ENCODE results near the gene CFAP58. TPM values are rescaled to one million over a fixed set of nuclear protein-coding genes. Genes with fewer than 3 reads are reported as not detected.

Gene CFAP58
- total and polyA plus RNA-seq, 3 experiments from 2014 or later = 0.07 TPM; not detected in 2

DNA sequence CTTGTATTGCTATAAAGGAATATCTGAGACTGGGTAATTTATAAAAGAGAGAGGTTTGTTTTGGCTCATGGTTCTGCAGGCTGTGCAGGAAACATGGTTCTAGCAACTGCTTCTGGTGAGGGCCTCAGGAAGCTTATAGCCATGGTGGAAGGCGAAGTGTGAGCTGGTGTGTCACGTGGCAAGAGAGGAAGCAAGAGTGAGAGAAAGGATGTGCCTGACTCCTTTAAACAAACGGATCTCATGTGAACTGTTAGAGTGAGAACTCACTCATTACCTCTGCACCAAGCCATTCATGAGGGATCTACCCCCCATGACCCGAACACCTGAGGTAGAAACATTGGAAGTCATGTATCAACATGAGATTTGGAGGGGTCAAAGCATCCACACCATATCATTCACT, 7.7 kb upstream of the CFAP58 start:
- Mint-ChIP-seq H3K4me3 (peak overlapping the region in 1 of 7 donors; percentile 9), H3K27ac (peak overlapping the region; percentile 0 to 89 (median 78)), H3K36me3 (no peaks in the 10 kb centered on the region), H3K4me1 (peaks cover 9 to 17% (median 10%) of the 10 kb centered on the region in 3 donors), H3K27me3 (no peaks in the 10 kb centered on the region), H3K9me3 (no peaks in the 10 kb centered on the region)
- ChIA-PET CTCF (interaction anchor here (1.2 to 8.2 kb wide), 4 partner anchors 8 to 71 kb away, joined by 4 to 160 read pairs (median 11); partner anchors contain the start of gene CFAP58), POLR2A (no interaction called here)
- Histone ChIP-seq H3K36me3 (ENCODE audit: insufficient read depth, low read length) (no peaks in the 10 kb centered on the region), H3K27me3 (ENCODE audit: insufficient read depth, low read length, poor library complexity, severe bottlenecking) (no peaks in the 10 kb centered on the region), H3K9me3 (ENCODE audit: low read length) (no peaks in the 10 kb centered on the region), H3K27ac (ENCODE audit: low read depth, low read length) (no peak overlapping the region), H3K4me3 (ENCODE audit: low read length) (no peak overlapping the region), H3K4me1 (ENCODE audit: insufficient read depth, low read length) (peaks cover 6% of the 10 kb centered on the region)
- DNase-seq = no peak

DNA sequence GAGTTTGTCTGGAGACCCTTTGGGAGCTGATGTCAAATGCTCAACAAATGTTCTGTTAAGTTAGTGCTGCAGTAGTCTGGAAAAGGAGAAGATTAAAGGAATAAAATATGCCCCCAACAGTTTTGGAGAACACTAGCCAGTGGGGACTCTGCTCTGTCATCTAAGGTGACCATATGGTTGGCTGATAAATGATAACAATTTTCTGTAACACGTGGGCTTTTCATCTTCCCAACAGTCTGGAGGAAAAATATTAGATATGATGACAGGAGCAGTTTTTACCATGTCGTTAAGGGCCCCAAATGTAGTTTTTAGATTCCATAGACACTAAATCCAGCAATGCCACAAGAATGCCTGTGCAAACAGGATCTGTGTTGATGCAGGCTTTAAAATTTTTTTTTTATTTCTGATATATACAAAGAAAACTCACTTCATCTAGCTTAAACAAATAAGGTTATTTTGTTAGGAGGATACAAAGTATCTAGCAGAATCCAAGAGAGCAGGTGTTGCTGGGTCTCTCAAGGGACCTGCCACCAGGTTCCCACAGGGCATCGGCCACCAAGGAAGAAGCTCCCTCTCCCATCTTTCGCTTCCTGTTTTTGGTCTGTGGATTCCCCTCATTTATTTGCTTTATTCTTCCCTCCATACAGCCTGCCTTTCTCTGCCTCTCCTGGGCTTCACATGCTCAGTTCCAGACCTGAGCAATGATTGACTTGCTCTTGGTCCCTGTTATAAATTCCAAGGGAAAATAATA, 6.2 kb upstream of the CFAP58 start:
- DNase-seq = no peak
- POLR2A ChIA-PET = interaction anchor here (1.8 kb wide), 1 partner anchor 9 kb away, joined by 4 read pairs; the partner anchor contains the start of gene ITPRIP
- Histone ChIP-seq H3K27me3 (ENCODE audit: insufficient read depth, low read length, poor library complexity, severe bottlenecking) (no peaks in the 10 kb centered on the region), H3K27ac (ENCODE audit: low read depth, low read length) (peak overlapping the region; percentile 11), H3K9me3 (ENCODE audit: low read length) (no peaks in the 10 kb centered on the region), H3K4me3 (ENCODE audit: low read length) (no peak overlapping the region), H3K4me1 (ENCODE audit: insufficient read depth, low read length) (peaks cover 9% of the 10 kb centered on the region), H3K36me3 (ENCODE audit: insufficient read depth, low read length) (no peaks in the 10 kb centered on the region)
- Mint-ChIP-seq H3K4me3 (peak overlapping the region in 1 of 7 donors; percentile 10), H3K36me3 (no peaks in the 10 kb centered on the region), H3K4me1 (peaks cover 10 to 22% (median 17%) of the 10 kb centered on the region in 3 donors), H3K27me3 (no peaks in the 10 kb centered on the region), H3K27ac (peak overlapping the region in 1 of 8 donors; percentile 42), H3K9me3 (no peaks in the 10 kb centered on the region)
- CTCF ChIA-PET = interaction anchor here (1.1 to 8.2 kb wide), 3 partner anchors 41 to 55 kb away, joined by 3 to 160 read pairs (median 9); no protein-coding TSS in a partner anchor

DNA sequence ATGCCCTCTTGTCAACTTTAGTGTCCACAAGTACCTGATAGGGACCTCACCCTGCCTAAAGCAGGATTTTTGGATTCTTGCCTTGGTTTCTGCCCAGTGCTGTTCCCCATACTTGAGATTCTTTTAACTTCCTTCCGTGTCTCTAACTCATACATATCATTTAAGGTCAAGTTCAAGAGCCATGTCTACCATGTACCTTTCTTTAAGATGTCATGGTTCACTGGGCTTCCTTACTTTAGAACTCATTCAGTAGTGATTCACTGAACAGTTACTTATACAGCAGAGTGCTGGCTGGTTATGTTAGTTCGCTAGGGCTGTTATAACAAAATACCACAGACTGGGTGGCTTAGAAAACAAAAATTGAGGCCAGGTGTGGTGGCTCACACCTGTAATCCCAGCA, 5.0 kb upstream of the CFAP58 start:
- Histone ChIP-seq H3K4me3 (ENCODE audit: low read length) (no peak overlapping the region), H3K27ac (ENCODE audit: low read depth, low read length) (no peak overlapping the region), H3K4me1 (ENCODE audit: insufficient read depth, low read length) (peaks cover 18% of the 10 kb centered on the region), H3K36me3 (ENCODE audit: insufficient read depth, low read length) (no peaks in the 10 kb centered on the region), H3K27me3 (ENCODE audit: insufficient read depth, low read length, poor library complexity, severe bottlenecking) (no peaks in the 10 kb centered on the region), H3K9me3 (ENCODE audit: low read length) (no peaks in the 10 kb centered on the region)
- Mint-ChIP-seq H3K27me3 (no peaks in the 10 kb centered on the region), H3K27ac (no peak overlapping the region), H3K9me3 (no peaks in the 10 kb centered on the region), H3K36me3 (no peaks in the 10 kb centered on the region), H3K4me1 (peaks cover 10 to 29% (median 17%) of the 10 kb centered on the region in 3 donors), H3K4me3 (no peak overlapping the region)
- DNase-seq = no peak
- CTCF ChIA-PET = interaction anchor here (0.9 to 8.2 kb wide), 4 partner anchors 10 to 59 kb away, joined by 3 to 160 read pairs (median 6); partner anchors contain the start of gene ITPRIP
- POLR2A ChIA-PET = no interaction called here

DNA sequence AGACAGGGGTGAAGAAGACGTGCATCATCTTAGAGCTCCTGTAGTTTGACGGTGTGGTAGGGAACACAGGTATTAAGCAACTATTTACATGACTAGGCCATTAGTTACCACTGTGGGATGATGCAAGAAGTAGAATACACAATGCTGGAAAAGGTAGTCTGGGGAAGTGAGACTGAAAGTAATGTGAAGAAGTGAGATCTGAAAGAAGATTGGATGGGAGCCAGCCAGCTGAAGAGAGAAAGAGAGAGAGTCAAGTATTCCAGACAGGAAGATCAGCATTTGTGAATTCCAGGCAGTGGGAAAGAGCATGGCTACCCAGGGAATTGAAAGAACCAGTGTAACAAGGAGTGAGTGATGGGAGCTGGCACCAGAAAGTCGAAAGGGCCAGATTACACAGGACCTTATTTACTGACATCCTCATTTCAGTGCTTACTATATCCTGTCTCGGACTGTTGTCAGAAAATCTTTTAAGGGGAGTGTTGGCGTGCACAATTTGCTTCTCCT, 4.0 kb upstream of the CFAP58 start:
- POLR2A ChIA-PET = no interaction called here
- DNase-seq = no peak
- no peak overlapping the region for H3K27ac ChIP-seq (ENCODE audit: low read depth, low read length)
- H3K4me3 ChIP-seq (ENCODE audit: low read length) = no peak overlapping the region
- H3K4me3 Mint-ChIP-seq = no peak overlapping the region
- H3K9me3 Mint-ChIP-seq = no peaks in the 10 kb centered on the region
- no peaks in the 10 kb centered on the region for H3K27me3 ChIP-seq (ENCODE audit: insufficient read depth, low read length, poor library complexity, severe bottlenecking)
- H3K4me1 Mint-ChIP-seq = peaks cover 10 to 29% (median 17%) of the 10 kb centered on the region in 3 donors
- no peaks in the 10 kb centered on the region for H3K27me3 Mint-ChIP-seq
- H3K36me3 ChIP-seq (ENCODE audit: insufficient read depth, low read length) = no peaks in the 10 kb centered on the region
- CTCF ChIA-PET = interaction anchor here (1.0 to 8.2 kb wide), 10 partner anchors 11 to 93 kb away, joined by 3 to 160 read pairs (median 5); partner anchors contain the start of gene ITPRIP
- H3K36me3 Mint-ChIP-seq = no peaks in the 10 kb centered on the region
- H3K4me1 ChIP-seq (ENCODE audit: insufficient read depth, low read length) = peaks cover 26% of the 10 kb centered on the region
- no peak overlapping the region for H3K27ac Mint-ChIP-seq
- H3K9me3 ChIP-seq (ENCODE audit: low read length) = no peaks in the 10 kb centered on the region

DNA sequence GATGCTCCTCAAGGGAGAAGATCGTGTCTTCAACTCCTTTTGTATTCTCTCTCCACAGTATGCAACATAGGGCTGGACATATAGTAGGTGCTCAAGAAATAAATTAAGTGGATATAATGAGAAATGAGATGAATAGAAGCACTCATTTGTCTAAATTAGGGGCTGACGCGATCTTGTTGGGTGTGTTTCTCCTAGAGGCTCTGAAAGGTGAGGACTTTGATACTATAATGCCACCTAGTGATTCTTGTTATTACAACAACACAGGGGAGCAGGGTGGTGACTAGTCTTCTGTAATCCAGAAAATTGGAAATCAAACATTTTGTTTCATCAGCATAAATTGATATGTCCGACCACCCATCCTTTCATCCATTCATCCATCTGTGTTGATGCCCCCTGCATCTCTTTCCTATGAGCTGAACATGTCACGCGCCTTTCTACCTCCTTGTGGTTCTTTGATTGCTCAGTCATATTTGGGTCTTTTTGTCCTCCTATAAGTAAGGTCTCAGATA, 3.5 kb upstream of the CFAP58 start:
- Mint-ChIP-seq H3K9me3 (no peaks in the 10 kb centered on the region), H3K4me3 (no peak overlapping the region), H3K27ac (no peak overlapping the region), H3K36me3 (no peaks in the 10 kb centered on the region), H3K4me1 (peaks cover 10 to 29% (median 17%) of the 10 kb centered on the region in 3 donors), H3K27me3 (no peaks in the 10 kb centered on the region)
- no peaks in the 10 kb centered on the region for H3K9me3 ChIP-seq (ENCODE audit: low read length)
- no peak overlapping the region for H3K27ac ChIP-seq (ENCODE audit: low read depth, low read length)
- H3K36me3 ChIP-seq (ENCODE audit: insufficient read depth, low read length) = no peaks in the 10 kb centered on the region
- ChIA-PET POLR2A (interaction anchor here (1.1 kb wide), 2 partner anchors 12 to 76 kb away, joined by 4 to 5 read pairs; partner anchors contain the start of gene ITPRIP), CTCF (interaction anchor here (0.8 to 8.2 kb wide), 16 partner anchors 11 to 81 kb away, joined by 3 to 160 read pairs (median 5); partner anchors contain the start of genes GSTO2 and ITPRIP)
- no peak overlapping the region for H3K4me3 ChIP-seq (ENCODE audit: low read length)
- peak in 2 of 5 donors; percentile 63 to 72 for DNase-seq
- no peaks in the 10 kb centered on the region for H3K27me3 ChIP-seq (ENCODE audit: insufficient read depth, low read length, poor library complexity, severe bottlenecking)
- H3K4me1 ChIP-seq (ENCODE audit: insufficient read depth, low read length) = peaks cover 26% of the 10 kb centered on the region

DNA sequence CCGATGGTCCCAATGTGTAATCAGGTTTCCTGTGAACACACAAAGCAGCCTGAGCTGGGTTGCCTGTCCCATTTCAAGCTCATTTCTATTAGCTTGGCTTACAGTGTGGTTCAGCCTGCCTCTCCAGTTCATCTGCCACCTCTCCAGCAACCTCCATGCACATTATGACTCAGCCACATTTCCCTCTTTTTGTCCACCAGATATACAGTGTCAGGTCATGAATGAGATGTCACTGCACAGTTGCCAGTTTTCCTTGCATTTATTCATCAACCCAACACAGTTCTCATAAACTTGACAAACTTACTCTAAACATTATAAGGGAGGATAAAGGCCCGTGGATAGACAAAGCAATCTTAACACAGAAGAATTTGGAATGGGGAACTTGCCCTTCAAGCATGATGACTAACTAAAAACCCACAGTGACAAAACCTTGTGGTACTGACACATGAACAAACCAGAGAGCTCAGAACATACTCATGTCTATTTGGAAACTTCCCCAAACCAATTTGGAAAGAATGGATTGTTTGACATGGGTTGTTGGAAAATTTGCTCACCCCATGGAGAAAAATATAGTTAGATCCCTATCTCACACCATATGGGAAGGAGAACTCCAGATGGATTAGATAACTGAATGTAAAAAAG, 2.5 kb upstream of the CFAP58 start:
- peaks cover 2 to 23% (median 7%) of the 10 kb centered on the region in 3 donors for H3K4me1 Mint-ChIP-seq
- ChIA-PET CTCF (interaction anchor here (0.8 to 8.2 kb wide), 16 partner anchors 9 to 228 kb away, joined by 3 to 160 read pairs (median 5); partner anchors contain the start of genes GSTO2 and ITPRIP), POLR2A (interaction anchor here (0.6 to 1.5 kb wide), 6 partner anchors 13 to 767 kb away, joined by 3 to 7 read pairs (median 5); partner anchors contain the start of gene ITPRIP)
- no peak overlapping the region for H3K4me3 ChIP-seq (ENCODE audit: low read length)
- no peaks in the 10 kb centered on the region for H3K9me3 ChIP-seq (ENCODE audit: low read length)
- no peaks in the 10 kb centered on the region for H3K27me3 Mint-ChIP-seq
- H3K4me3 Mint-ChIP-seq = peak overlapping the region in 2 of 7 donors; percentile 12 to 81
- H3K4me1 ChIP-seq (ENCODE audit: insufficient read depth, low read length) = peaks cover 22% of the 10 kb centered on the region
- H3K9me3 Mint-ChIP-seq = no peaks in the 10 kb centered on the region
- no peaks in the 10 kb centered on the region for H3K36me3 ChIP-seq (ENCODE audit: insufficient read depth, low read length)
- no peaks in the 10 kb centered on the region for H3K36me3 Mint-ChIP-seq
- peak overlapping the region in 4 of 8 donors; percentile 30 to 85 (median 65) for H3K27ac Mint-ChIP-seq
- DNase-seq = no peak
- H3K27me3 ChIP-seq (ENCODE audit: insufficient read depth, low read length, poor library complexity, severe bottlenecking) = no peaks in the 10 kb centered on the region
- H3K27ac ChIP-seq (ENCODE audit: low read depth, low read length) = no peak overlapping the region

DNA sequence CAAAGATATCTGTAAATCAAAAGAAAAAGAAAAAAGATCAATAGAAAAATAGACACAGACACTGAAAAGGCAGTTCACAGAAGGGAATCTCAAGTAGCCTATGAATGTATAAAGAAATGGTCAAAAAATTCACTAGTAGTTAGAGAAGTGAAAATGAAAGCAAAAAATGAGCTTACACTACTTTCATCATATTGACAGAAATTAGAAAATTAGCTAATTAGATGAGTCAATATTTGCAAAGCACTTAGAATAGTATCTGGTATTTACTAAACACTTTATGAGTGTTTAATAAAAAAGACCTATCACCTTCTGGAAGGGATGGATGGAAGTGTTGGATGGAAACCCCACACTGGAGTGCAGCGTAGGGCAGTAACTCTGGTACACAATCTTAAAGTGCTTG, 1.7 kb upstream of the CFAP58 start:
- Histone ChIP-seq H3K36me3 (ENCODE audit: insufficient read depth, low read length) (no peaks in the 10 kb centered on the region), H3K4me1 (ENCODE audit: insufficient read depth, low read length) (peaks cover 20% of the 10 kb centered on the region), H3K27me3 (ENCODE audit: insufficient read depth, low read length, poor library complexity, severe bottlenecking) (no peaks in the 10 kb centered on the region), H3K9me3 (ENCODE audit: low read length) (no peaks in the 10 kb centered on the region), H3K4me3 (ENCODE audit: low read length) (peak overlapping the region; percentile 6), H3K27ac (ENCODE audit: low read depth, low read length) (no peak overlapping the region)
- CTCF ChIA-PET = interaction anchor here (0.7 to 8.2 kb wide), 9 partner anchors 9 to 229 kb away, joined by 3 to 160 read pairs (median 9); partner anchors contain the start of genes GSTO2 and ITPRIP
- no peaks in the 10 kb centered on the region for H3K27me3 Mint-ChIP-seq
- no peak for DNase-seq
- H3K4me1 Mint-ChIP-seq = peaks cover 0 to 21% (median 3%) of the 10 kb centered on the region in 3 donors
- H3K27ac Mint-ChIP-seq = peak overlapping the region in 6 of 8 donors; percentile 62 to 87 (median 84)
- POLR2A ChIA-PET = interaction anchor here (0.6 to 1.5 kb wide), 3 partner anchors 23 to 768 kb away, joined by 3 to 7 read pairs (median 7); no protein-coding TSS in a partner anchor
- H3K36me3 Mint-ChIP-seq = no peaks in the 10 kb centered on the region
- H3K4me3 Mint-ChIP-seq = peak overlapping the region in 2 of 7 donors; percentile 75 to 81
- no peaks in the 10 kb centered on the region for H3K9me3 Mint-ChIP-seq
